ENCODE results near the gene RIBC2. TPM values are rescaled to one million over a fixed set of nuclear protein-coding genes. Genes with fewer than 3 reads are reported as not detected.

Gene RIBC2
- total RNA-seq, 4 donors from 2014 or later = not detected

DNA sequence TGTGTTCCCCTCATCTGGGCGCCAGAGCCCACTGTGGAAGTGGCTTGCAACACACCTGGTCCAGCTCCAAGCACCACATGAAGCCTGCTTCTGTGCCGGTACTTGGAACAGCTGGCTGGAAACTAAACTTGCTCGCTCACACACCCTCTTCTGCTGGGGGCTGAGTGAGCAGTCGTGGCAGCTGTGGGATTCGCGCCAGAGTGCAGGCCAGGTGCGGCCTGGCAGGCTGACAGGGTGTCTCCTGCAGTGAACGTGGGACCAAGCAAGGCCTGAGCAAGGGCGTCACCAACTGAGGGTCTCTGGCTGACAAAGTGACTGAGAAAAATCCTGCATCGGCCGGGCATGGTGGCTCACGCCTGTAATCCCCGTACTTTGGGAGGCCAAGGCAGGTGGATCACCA, 15.3 kb upstream of the RIBC2 start:
- TF ChIP-seq, protein P1, sequence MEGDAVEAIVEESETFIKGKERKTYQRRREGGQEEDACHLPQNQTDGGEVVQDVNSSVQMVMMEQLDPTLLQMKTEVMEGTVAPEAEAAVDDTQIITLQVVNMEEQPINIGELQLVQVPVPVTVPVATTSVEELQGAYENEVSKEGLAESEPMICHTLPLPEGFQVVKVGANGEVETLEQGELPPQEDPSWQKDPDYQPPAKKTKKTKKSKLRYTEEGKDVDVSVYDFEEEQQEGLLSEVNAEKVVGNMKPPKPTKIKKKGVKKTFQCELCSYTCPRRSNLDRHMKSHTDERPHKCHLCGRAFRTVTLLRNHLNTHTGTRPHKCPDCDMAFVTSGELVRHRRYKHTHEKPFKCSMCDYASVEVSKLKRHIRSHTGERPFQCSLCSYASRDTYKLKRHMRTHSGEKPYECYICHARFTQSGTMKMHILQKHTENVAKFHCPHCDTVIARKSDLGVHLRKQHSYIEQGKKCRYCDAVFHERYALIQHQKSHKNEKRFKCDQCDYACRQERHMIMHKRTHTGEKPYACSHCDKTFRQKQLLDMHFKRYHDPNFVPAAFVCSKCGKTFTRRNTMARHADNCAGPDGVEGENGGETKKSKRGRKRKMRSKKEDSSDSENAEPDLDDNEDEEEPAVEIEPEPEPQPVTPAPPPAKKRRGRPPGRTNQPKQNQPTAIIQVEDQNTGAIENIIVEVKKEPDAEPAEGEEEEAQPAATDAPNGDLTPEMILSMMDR (IDR thresholded peaks at IDR 0.05; ENCODE audit: low read depth) = no peak

DNA sequence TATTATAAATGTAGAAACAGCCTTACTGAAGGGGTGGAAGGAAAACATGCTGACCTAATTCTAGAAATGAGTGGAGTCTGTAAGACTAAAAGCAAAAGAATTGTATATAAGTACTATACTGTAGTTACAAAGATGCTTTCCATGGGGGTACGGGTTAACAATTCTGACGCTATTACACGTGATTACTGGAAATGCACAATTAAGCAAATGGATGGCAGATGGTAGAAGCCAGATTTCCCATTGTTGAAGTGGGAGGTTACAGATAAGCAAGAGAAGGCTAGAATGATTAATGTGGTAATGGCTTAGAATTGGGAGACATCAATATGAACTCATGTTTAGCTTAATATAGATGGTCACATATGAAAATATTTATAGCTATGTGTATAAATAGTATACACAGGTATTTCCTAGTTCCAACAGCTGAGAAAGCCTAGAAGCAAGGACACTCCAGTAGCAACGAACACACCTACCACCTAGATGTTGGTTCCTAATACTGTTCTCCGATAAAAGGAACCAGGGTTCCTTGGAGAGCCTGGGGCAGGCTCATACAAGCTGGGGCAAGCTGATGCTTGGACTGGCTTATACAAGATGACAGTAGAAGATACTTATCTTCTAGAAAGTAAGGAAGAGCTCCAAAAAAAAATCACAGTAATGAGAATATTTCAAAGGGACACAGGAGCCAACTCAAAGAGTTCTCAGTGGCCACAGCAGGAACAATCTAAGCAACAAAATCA, 13.6 kb upstream of the RIBC2 start:
- TF ChIP-seq, protein P1 (IDR thresholded peaks at IDR 0.05; ENCODE audit: low read depth) = no peak

DNA sequence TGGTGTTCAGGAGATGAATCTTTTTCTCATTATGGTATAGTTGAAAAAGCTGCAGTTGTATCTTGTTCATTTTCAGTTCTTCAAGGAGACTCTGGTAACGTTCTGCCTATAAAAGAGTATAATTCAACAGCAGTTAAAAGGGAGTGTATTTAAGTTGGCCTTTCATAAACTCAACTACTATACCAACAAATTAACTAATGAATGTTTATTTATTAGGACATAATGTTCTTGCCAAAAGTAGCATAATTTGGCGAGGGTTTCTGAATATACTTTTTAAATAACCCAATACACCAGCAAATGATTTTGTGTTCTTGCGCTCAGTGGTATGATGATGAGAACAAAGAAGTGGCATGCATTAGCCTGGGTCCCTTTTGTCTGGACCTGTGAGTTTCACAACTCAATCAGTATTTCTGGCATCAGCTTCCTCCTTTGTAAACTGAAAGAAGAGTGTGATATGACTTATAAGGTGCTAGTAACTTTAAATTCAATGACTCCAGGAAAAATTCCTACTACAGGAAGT, 11.0 kb upstream of the RIBC2 start:
- TF ChIP-seq, protein P1 (IDR thresholded peaks at IDR 0.05; ENCODE audit: low read depth) = no peak

DNA sequence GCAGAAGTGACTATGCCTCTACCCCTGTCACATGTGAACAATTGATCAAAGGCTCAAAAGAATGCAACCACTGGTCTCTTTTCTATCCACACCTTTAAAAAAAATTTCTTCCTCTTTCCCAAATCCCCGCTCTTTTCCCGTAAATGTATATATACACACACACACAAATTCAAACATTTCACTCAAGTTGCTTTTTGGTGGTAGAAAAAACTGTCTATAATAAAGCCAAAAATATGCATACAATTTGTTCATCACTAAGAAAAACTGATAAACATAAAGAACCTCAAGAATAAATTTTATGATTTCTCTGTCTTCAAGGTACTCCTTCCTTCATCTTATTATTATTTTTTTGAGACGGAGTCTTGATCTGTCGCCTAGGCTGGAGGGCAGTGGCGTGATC, 5.7 kb upstream of the RIBC2 start:
- TF ChIP-seq, protein P1 (IDR thresholded peaks at IDR 0.05; ENCODE audit: low read depth) = no peak

DNA sequence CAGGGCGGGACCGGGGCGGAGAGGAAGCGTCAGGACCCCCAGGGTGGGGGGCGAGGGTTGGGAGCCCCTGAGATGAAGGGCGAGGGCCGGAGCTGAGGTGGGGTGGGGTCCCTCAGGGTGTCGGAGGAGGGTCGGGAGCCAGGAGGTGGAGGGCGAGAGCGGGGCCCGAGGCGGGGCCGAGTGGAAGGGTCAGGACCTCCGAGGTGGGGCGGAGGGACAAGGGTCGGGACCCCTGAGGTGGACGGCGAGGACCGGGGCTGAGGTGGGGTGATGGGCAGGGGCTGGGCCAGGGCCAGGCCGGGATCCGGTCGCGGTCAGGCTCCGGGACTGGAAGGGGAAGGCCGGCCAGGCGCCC, 503 bp upstream of the RIBC2 start:
- TF ChIP-seq, protein P1 (IDR thresholded peaks at IDR 0.05; ENCODE audit: low read depth) = no peak

DNA sequence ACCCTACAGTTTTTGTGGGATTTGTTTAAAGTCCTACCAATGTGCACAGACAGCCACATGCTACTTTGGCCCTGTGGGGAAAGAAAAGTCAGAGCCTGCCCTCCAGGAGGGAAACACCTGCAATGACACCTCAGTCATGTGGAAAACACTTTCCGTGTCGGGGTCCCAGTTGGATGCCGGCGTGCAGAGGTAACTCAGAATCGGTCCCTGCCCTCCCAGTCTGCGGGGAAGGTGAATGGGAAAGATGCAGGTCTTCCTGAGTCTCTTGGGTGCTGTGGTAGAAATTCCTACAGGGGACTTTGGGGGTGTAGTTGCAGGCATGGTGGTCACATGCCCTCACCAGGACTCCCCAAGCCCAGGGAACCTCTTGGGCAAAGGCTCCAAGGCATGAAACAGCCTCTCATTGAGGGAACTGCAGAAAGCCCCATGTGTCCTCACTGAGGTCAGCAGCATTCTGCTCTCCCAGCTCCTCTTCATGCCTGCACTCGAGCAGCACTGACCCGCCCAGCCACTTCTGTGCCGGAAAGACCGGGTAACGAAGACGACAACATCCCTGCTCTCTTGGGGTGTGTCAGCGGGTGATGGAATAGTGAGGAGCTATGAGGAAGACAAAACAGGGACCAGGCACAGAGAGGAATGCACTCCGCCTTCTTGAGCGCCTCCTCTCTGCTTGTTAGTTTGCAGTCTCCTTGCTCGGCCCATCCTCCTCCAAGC, 4.7 kb downstream of the RIBC2 start:
- TF ChIP-seq, protein P1 (IDR thresholded peaks at IDR 0.05; ENCODE audit: low read depth) = no peak

DNA sequence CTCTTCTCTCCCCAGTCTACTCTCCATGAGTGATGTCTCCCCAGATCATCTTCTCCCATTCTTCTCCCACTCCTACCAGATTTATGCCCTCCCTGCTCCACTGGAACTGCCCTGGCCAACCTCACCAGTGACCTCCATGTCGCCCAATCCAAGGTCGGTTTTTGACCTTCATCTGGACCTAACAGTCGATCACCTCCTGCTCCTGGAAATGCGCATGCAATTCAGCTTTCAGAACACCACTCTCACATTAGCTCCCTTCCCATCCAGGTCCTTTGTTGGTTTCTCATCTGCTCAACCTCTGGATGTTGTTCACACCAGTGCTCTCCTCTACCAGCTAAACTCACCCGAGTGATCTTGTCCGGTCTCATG, 5.3 kb downstream of the RIBC2 start:
- TF ChIP-seq, protein P1 (IDR thresholded peaks at IDR 0.05; ENCODE audit: low read depth) = no peak

Data from subcutaneous adipose tissue (tissue), 4 donors.